ENCODE measurements around the gene GPR35.

The GPR35 gene

GRCh38 chr2:240593026-240593702 is 32.1 kb upstream of the GPR35 start:
- TF ChIP-seq SIN3A (IDR thresholded peaks at IDR 0.05; ENCODE audit: borderline replicate concordance, insufficient read depth, low read length) (no peak), FOXP2 (optimal IDR thresholded peaks at IDR 0.05; ENCODE audit: borderline replicate concordance, extremely low read depth, extremely low read length, insufficient read depth) (no peak), TAF1 (IDR thresholded peaks at IDR 0.05; ENCODE audit: borderline replicate concordance, insufficient read depth, low read length) (no peak)

GRCh38 chr2:240593703-240594451 is 31.4 kb upstream of the GPR35 start:
- TF ChIP-seq FOXP2 (optimal IDR thresholded peaks at IDR 0.05; ENCODE audit: borderline replicate concordance, extremely low read depth, extremely low read length, insufficient read depth) = no peak

- TF ChIP-seq REST (IDR thresholded peaks at IDR 0.05; ENCODE audit: insufficient read depth in 1 of 2, low read depth in 2 of 2, low read length in 2 of 2) (no peak), TAF1 (IDR thresholded peaks at IDR 0.05; ENCODE audit: borderline replicate concordance, insufficient read depth, low read length) (no peak), SIN3A (IDR thresholded peaks at IDR 0.05; ENCODE audit: borderline replicate concordance, insufficient read depth, low read length) (no peak), POLR2AphosphoS5 (IDR thresholded peaks at IDR 0.05; ENCODE audit: low read depth, low read length) (no peak), FOXP2 (optimal IDR thresholded peaks at IDR 0.05; ENCODE audit: borderline replicate concordance, extremely low read depth, extremely low read length, insufficient read depth) (no peak)
Observed at GRCh38 chr2:240594511-240595380, 30.5 kb upstream of the GPR35 start.

GRCh38 chr2:240595381-240596079 is 29.8 kb upstream of the GPR35 start:
- TF ChIP-seq REST (IDR thresholded peaks at IDR 0.05; ENCODE audit: insufficient read depth in 1 of 2, low read depth in 2 of 2, low read length in 2 of 2) = no peak
- TF ChIP-seq TAF1 (IDR thresholded peaks at IDR 0.05; ENCODE audit: borderline replicate concordance, insufficient read depth, low read length) = no peak
- TF ChIP-seq FOXP2 (optimal IDR thresholded peaks at IDR 0.05; ENCODE audit: borderline replicate concordance, extremely low read depth, extremely low read length, insufficient read depth) = no peak
- TF ChIP-seq POLR2AphosphoS5 (IDR thresholded peaks at IDR 0.05; ENCODE audit: low read depth, low read length) = no peak
- no peak for TF ChIP-seq SIN3A (IDR thresholded peaks at IDR 0.05; ENCODE audit: borderline replicate concordance, insufficient read depth, low read length)

- no peak for TF ChIP-seq POLR2AphosphoS5 (IDR thresholded peaks at IDR 0.05; ENCODE audit: low read depth, low read length)
- no peak for TF ChIP-seq REST (IDR thresholded peaks at IDR 0.05; ENCODE audit: insufficient read depth in 1 of 2, low read depth in 2 of 2, low read length in 2 of 2)
- TF ChIP-seq TAF1 (IDR thresholded peaks at IDR 0.05; ENCODE audit: borderline replicate concordance, insufficient read depth, low read length) = no peak
- no peak for TF ChIP-seq SIN3A (IDR thresholded peaks at IDR 0.05; ENCODE audit: borderline replicate concordance, insufficient read depth, low read length)
- no peak for TF ChIP-seq FOXP2 (optimal IDR thresholded peaks at IDR 0.05; ENCODE audit: borderline replicate concordance, extremely low read depth, extremely low read length, insufficient read depth)
Observed at GRCh38 chr2:240596080-240596460, 29.2 kb upstream of the GPR35 start.

All from PFSK-1 (cell line).